Measurements from ENCODE around the gene SYCP3. TPM values are rescaled to one million over a fixed set of nuclear protein-coding genes. Genes with fewer than 3 reads are reported as not detected.

Gene SYCP3
- polyA plus RNA-seq, 1 of the 3 experiments (the other 2 are of a cell fraction): 0.07 TPM

DNA sequence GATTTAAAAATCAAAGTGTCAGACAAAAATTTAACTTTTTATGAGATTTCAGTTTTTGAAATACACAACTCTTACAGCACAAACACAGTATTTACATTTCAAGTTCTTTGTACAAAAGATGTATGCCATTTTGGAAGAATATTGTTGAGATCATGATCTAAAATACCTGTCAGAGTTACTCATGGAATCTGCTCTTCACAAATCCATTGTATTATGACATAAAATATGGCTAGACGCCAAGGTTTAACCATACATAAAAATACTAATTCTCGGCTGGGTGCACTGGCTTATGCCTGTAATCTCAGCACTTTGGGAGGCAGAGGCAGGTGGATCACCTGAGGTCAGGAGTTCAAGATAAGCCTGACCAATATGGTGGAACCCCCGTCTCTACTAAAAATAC is 6.2 kb upstream of the SYCP3 start:
- no peaks in the 10 kb centered on the region for H3K9me2 ChIP-seq
- DNase-seq: no peak
- no peak overlapping the region for H3K4me3 ChIP-seq (ENCODE audit: low read depth in 2 of 2, low read length in 1 of 2)
- peaks cover 0 to 7% of the 10 kb centered on the region in 2 experiments; a peak in 2 of 4 replicates for H3K4me1 ChIP-seq (ENCODE audit: control insufficient read depth in 1 of 2, insufficient read depth in 2 of 2, low read depth in 1 of 2, low read length in 1 of 2)
- no peak overlapping the region for H3K9ac ChIP-seq
- H3K36me3 ChIP-seq (replicated peaks in 1 of 2; ENCODE audit: control insufficient read depth in 1 of 2, insufficient read depth in 2 of 2, low read length in 1 of 2): peaks cover 20 to 26% of the 10 kb centered on the region in 2 experiments
- ChIA-PET POLR2A (no interaction called here), CTCF (interaction anchor here (3.7 kb wide), 1 partner anchor 14 kb away, joined by 18 read pairs; no protein-coding TSS in a partner anchor)
- no peaks in the 10 kb centered on the region for H3K27me3 ChIP-seq (ENCODE audit: insufficient read depth)
- H3K4me2 ChIP-seq: no peak overlapping the region
- H3F3A ChIP-seq (replicated peaks; ENCODE audit: insufficient read depth): no peaks in the 10 kb centered on the region
- WGBS (ENCODE audit: low lambda C conversion rate): 88% methylated on average over 2 of the region's 3 CpGs
- no peaks in the 10 kb centered on the region for H3K79me2 ChIP-seq (ENCODE audit: insufficient read depth)
- no peaks in the 10 kb centered on the region for H4K20me1 ChIP-seq (ENCODE audit: insufficient read depth)
- TF ChIP-seq FOXM1 (IDR thresholded peaks at IDR 0.05; ENCODE audit: low read depth): no peak
- TF ChIP-seq TAF1 (IDR thresholded peaks at IDR 0.05; ENCODE audit: borderline replicate concordance, low read depth, low read length): no peak
- no peak for TF ChIP-seq TEAD4 (IDR thresholded peaks at IDR 0.05; ENCODE audit: borderline replicate concordance, insufficient read depth)
- no peak for TF ChIP-seq POLR2AphosphoS5 (IDR thresholded peaks at IDR 0.05; ENCODE audit: low read depth, low read length)
- TF ChIP-seq, protein P1, sequence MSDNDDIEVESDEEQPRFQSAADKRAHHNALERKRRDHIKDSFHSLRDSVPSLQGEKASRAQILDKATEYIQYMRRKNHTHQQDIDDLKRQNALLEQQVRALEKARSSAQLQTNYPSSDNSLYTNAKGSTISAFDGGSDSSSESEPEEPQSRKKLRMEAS (IDR thresholded peaks at IDR 0.05; ENCODE audit: low read depth): no peak
- no peak for TF ChIP-seq GATA2 (CRISPR knock-in tag; IDR thresholded peaks at IDR 0.05)
- no peak for TF ChIP-seq RCOR1 (IDR thresholded peaks at IDR 0.05; ENCODE audit: low read length)
- TF ChIP-seq, protein P2, sequence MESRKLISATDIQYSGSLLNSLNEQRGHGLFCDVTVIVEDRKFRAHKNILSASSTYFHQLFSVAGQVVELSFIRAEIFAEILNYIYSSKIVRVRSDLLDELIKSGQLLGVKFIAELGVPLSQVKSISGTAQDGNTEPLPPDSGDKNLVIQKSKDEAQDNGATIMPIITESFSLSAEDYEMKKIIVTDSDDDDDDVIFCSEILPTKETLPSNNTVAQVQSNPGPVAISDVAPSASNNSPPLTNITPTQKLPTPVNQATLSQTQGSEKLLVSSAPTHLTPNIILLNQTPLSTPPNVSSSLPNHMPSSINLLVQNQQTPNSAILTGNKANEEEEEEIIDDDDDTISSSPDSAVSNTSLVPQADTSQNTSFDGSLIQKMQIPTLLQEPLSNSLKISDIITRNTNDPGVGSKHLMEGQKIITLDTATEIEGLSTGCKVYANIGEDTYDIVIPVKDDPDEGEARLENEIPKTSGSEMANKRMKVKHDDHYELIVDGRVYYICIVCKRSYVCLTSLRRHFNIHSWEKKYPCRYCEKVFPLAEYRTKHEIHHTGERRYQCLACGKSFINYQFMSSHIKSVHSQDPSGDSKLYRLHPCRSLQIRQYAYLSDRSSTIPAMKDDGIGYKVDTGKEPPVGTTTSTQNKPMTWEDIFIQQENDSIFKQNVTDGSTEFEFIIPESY (IDR thresholded peaks at IDR 0.05; ENCODE audit: borderline replicate concordance, low read depth): no peak
- no peak for TF ChIP-seq EP300 (IDR thresholded peaks at IDR 0.05; ENCODE audit: borderline replicate concordance in 1 of 2, low read depth in 1 of 2, low read length in 1 of 2)
- no peak for TF ChIP-seq YY1 (IDR thresholded peaks at IDR 0.05; ENCODE audit: low read depth)
- TF ChIP-seq RAD21 (IDR thresholded peaks at IDR 0.05; ENCODE audit: low read length): no peak
- TF ChIP-seq SIN3A (IDR thresholded peaks at IDR 0.05; ENCODE audit: borderline replicate concordance, low read depth, low read length): no peak
- no peak for TF ChIP-seq FOXJ3 (CRISPR knock-in tag; IDR thresholded peaks at IDR 0.05)
- no peak for TF ChIP-seq MXI1 (IDR thresholded peaks at IDR 0.05; ENCODE audit: low read depth, low read length)
- TF ChIP-seq, protein P3, sequence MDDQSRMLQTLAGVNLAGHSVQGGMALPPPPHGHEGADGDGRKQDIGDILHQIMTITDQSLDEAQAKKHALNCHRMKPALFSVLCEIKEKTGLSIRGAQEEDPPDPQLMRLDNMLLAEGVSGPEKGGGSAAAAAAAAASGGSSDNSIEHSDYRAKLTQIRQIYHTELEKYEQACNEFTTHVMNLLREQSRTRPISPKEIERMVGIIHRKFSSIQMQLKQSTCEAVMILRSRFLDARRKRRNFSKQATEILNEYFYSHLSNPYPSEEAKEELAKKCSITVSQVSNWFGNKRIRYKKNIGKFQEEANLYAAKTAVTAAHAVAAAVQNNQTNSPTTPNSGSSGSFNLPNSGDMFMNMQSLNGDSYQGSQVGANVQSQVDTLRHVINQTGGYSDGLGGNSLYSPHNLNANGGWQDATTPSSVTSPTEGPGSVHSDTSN (IDR thresholded peaks at IDR 0.05): no peak
- TF ChIP-seq, protein P4, sequence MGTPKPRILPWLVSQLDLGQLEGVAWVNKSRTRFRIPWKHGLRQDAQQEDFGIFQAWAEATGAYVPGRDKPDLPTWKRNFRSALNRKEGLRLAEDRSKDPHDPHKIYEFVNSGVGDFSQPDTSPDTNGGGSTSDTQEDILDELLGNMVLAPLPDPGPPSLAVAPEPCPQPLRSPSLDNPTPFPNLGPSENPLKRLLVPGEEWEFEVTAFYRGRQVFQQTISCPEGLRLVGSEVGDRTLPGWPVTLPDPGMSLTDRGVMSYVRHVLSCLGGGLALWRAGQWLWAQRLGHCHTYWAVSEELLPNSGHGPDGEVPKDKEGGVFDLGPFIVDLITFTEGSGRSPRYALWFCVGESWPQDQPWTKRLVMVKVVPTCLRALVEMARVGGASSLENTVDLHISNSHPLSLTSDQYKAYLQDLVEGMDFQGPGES (IDR thresholded peaks at IDR 0.05; ENCODE audit: low read depth, low read length): no peak
- TF ChIP-seq, protein P5, sequence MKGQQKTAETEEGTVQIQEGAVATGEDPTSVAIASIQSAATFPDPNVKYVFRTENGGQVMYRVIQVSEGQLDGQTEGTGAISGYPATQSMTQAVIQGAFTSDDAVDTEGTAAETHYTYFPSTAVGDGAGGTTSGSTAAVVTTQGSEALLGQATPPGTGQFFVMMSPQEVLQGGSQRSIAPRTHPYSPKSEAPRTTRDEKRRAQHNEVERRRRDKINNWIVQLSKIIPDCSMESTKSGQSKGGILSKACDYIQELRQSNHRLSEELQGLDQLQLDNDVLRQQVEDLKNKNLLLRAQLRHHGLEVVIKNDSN (IDR thresholded peaks at IDR 0.05; ENCODE audit: borderline replicate concordance, low read depth): no peak
- no peak for TF ChIP-seq MEF2A (IDR thresholded peaks at IDR 0.05; ENCODE audit: borderline replicate concordance, low read depth)
- no peaks in the 10 kb centered on the region for H3K9me3 ChIP-seq
- no peak overlapping the region for H3K27ac ChIP-seq (ENCODE audit: low read depth in 2 of 2, low read length in 1 of 2)
- H2AFZ ChIP-seq (ENCODE audit: low read depth): no peak overlapping the region

Measured in SK-N-SH (cell line).